HG03469 (cell line): ENCODE measurements around the gene AFMID.
"Not testable (repeated sequence)": the region's sequence is repeated elsewhere in the genome, so short reads cannot be mapped to it uniquely, and the experiment has no call there.

ENCODE experiments used
- ATAC-seq: cut with Tn5 transposase; IDR thresholded peaks from one replicate; pipeline ENCODE4 v1.9.1; 2021; ENCODE audit warnings: mild to moderate bottlenecking, moderate library complexity, moderate number of reproducible peaks; ENCODE audit not compliant: unreplicated experiment

The AFMID gene

GRCh38 chr17:78151514-78152008, 35.6 kb upstream of the AFMID start:
- no peak for ATAC-seq

GRCh38 chr17:78154903-78155811, 32.0 kb upstream of the AFMID start:
- ATAC-seq, result no peak

DNA sequence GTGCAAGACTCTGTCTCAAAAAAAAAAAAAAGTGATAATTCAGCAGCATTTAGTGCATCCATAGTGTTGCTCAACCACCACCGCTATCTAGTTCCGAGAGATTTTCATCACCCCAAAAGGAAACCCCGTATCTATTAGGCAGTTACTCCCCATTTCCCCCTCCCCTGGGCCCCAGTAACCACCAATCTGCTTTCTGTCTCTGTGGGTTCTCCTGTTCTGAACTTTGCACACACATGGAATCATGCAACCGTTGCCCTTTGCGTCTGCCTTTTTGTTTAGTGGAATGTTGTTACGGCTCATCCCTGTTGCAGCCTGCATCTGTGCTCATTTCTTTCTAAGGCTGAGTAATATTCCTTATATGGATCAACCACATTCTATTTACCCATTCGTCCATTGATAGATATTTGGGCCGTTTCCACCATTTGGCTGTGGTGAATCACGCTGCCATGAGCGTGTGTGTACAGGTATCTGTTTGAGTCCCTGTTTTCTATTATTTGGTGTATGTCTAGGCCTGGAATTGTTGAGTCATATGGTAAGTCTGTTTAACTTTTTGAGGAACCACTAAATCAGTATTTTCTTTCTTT, 27.5 kb upstream of the AFMID start:
- ATAC-seq, result no peak

DNA sequence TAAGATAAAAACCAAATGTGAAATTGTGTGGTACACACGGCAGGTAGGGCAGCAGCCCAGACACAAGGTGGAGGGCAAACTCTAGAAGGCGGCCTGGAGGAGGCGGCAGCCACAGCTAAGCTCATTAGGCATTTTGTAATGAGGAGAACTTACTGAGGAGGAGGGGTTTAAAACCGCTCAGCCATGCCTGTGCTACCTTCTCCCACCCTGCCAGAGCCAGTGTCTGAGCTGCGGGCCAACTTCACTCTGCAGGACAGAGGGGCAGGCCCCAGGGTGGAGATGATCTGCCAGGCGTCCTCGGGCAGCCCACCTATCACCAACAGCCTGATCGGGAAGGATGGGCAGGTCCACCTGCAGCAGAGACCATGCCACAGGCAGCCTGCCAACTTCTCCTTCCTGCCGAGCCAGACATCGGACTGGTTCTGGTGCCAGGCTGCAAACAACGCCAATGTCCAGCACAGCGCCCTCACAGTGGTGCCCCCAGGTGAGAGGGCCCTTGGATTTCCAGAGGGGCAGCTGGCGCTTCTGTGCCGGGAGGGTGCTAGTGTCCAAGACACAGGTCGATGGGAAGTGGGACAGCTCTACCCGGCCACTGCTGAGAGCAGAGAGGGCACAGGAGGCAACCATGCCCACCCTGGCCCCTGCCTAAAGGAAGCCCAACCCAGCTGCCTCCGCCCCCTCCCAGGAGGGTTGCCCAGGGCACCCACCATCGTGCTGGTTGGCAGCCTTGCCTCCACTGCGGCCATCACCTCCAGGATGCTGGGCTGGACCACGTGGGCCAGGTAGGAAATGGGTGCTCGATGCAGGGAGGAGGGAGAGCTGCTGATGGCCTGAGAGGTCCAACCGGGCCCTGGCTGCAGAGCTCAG, 23.0 kb upstream of the AFMID start:
- no peak for ATAC-seq

DNA sequence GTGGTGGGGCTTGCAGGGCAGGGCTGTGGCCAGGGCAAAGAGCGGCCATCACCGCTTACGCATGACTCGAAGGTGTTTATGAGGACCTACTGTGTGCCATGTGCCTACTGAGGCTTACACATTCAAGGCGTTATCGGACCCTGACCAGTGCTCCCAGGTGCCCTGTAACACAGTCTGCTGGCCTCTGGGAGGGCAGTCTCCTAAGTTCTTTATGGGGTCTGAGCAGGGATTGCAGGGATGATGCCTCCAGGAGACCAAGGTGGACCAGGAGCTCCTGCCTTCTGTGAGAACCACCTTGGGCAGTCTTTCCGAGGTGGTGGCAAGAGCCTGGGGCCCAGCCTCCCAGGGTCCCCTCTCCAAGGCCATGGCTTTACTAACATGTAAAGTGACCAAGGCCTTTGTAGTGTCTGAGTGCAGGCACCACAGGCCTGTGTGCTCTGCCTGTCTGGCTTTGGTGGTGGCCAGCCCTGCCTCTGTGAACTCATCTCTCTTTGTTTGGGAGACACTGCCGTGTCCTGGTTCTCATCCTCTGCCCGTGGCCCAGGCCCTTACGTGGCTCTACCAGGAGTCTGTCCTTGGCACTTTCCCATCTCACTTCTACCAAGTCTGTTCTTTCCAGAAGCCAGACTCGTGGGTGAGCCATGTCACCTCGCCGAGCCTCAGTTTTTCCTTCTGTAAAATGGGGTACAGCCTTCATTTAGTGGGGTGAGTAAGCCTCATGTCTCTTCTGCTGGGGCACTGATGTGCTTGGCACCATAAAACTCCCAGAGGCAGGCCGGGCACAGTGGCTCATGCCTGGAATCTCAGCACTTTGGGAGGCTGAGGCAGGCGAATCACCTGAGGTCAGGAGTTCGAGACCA, 22.2 kb upstream of the AFMID start:
- no peak for ATAC-seq

- ATAC-seq, result no peak
Observed at GRCh38 chr17:78166416-78166815, 20.7 kb upstream of the AFMID start.

DNA sequence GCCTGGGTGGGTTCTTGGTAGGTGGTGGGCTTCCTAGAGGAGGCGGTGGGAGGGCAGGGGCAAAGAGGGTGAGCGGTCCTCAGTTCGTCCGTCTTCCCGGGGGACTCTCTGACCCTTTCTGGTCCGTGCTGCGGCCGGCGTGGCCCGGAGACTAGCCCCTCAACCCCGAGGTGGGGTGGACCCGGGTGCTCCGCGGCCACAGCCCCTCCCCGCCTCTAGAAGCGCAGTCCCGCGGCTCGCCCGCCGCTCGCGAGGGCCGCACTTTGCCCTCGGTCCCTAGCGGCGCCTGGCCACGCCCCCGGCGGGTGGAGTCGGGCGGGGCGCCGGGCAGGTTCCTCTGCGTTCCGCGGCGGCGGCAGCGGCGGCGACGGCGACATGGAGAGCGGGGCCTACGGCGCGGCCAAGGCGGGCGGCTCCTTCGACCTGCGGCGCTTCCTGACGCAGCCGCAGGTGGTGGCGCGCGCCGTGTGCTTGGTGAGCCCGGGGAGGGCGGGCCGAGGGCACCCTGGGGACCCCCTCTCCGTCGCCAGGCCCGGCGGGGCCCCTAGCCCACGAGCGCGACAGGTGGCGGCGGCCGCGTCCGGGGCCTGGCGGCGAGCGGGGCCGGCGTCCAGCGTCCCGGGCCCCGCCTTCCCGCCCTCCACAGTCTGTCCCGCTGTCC, 18.8 kb upstream of the AFMID start, which contains the start of gene SYNGR2:
Gene SYNGR2, plus strand, starts transcription at position 340 of the 661 bp plus-strand sequence. Its CDS starts 36 bp downstream, at position 376.
- ATAC-seq, result no peak

- no peak for ATAC-seq
Observed at GRCh38 chr17:78168903-78169793, 18.0 kb upstream of the AFMID start.

GRCh38 chr17:78170692-78171590, 16.2 kb upstream of the AFMID start:
- no peak for ATAC-seq

GRCh38 chr17:78171591-78172248, 15.4 kb upstream of the AFMID start:
- ATAC-seq, result not testable (repeated sequence)

DNA sequence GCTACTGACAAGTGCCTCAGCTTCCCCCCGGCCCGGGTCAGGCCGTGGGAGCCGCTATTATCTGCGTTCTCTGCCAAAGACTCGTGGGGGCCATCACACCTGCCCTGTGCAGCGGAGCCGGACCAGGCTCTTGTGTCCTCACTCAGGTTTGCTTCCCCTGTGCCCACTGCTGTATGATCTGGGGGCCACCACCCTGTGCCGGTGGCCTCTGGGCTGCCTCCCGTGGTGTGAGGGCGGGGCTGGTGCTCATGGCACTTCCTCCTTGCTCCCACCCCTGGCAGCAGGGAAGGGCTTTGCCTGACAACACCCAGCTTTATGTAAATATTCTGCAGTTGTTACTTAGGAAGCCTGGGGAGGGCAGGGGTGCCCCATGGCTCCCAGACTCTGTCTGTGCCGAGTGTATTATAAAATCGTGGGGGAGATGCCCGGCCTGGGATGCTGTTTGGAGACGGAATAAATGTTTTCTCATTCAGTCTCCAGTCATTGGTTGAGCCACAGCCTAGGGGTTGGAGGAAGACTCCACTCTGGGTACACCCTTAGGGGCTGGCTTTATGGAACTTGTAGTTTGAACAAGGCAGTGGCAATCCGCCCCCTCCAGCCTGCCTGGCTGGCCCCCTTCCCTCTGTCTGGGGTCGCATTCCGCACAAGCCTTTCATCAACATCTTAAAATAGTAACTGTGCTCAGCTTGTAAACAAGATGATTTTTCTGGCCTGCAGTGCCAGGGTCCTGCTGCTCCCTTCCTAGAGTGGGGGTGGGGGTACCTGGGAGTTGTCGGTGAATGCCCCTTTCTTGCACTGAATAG, 14.7 kb upstream of the AFMID start:
- ATAC-seq, result no peak

DNA sequence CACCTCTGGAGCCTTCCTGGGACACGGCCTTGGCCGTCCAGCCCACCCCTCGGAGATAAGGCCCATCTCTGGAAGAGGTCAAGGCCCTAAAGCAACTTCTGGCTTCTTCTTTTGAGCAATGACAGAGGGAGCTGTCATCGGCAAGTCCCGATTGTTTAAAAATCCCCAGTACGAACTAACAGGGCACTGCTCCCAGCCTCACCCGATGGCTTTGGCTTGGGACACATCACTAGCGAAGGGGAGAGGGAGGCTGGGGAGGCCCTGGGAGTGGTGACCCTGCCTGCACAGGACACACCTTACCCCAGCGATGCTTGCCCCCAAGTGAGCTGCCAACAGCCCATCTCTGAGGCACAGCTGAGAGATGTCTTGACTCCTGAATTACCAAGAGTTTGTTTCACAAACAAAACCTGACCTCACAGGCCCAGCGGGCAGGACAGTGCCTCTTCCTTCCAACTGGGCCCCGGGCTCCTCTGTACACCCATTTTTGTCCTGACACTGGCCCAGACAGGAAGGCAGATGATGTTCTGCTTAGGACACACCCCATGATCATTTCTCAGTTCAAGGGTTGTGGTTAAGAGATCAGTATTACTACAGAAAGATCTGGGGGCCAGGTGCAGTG, 14.0 kb upstream of the AFMID start:
- ATAC-seq, result no peak

GRCh38 chr17:78174346-78174869, 12.8 kb upstream of the AFMID start:
- ATAC-seq, result no peak

- ATAC-seq, result no peak
Observed at GRCh38 chr17:78174870-78175642, 12.1 kb upstream of the AFMID start.

- ATAC-seq, result no peak
Observed at GRCh38 chr17:78175643-78175981, 11.6 kb upstream of the AFMID start.
